OCI-LY7 (cell line): ENCODE measurements around the gene DSC1.

Experiments
- CTCF ChIP-seq: fragments of 200-600 bp; sonication (generic); conservative IDR thresholded peaks from 2 replicates; pipeline ENCODE4 v1.5.1; 2014; ENCODE audit warnings: mild to moderate bottlenecking, antibody characterized with exemption, low read length, moderate library complexity, mixed read lengths
- EZH2phosphoT487 ChIP-seq: fragments of 200-600 bp; sonication (generic); IDR thresholded peaks from 2 replicates; pipeline ENCODE4 v1.6.1; 2018; ENCODE audit warnings: low read depth, borderline replicate concordance, mild to moderate bottlenecking, mixed run types, antibody characterized with exemption, low read length, moderate library complexity, mixed read lengths

DNA sequence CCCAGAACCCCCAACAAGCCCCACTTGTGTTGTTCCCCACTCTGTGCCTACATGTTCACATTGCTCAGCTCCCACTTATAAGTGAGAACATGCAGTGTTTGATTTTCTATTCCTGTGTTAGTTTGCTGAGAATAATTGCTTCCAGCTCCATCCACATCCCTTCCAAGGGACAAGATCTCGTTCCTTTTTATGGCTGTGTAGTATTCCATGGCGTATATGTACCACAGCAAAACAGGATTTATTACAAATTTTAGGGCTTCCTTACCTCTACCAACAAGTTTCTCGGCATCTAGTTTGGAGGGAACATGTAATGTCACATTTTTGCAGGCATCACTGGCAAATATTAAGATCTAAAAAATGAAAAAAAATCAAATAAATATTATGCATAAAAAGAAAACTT is 69.4 kb downstream of the DSC1 start:
- no peak for TF ChIP-seq CTCF
- no peak for TF ChIP-seq EZH2phosphoT487
